MCF 10A (cell line): ENCODE data around the gene PRR18. TPM values are rescaled to one million over a fixed set of nuclear protein-coding genes. Genes with fewer than 3 reads are reported as not detected.

ENCODE experiments used
- BruUV-seq: library from RNA; stranded (reverse); fragments of 400-500 nt; replicated peaks from 2 replicates; lab custom pipeline; 2021; lab: Mats Ljungman, UMichigan
- CTCF ChIA-PET: fragments of 300-600 bp; sonication (Branson Sonifier 250); formaldehyde crosslinking; extraction: SDS; loops from one replicate; lab custom pipeline; 2021; ENCODE audit warnings: antibody characterized with exemption, inconsistent platforms; lab: Yijun Ruan, JAX
- POLR2A ChIA-PET: fragments of 300-600, 350-650 bp; sonication (Branson Sonifier 250); formaldehyde crosslinking; extraction: SDS; loops from one replicate; lab custom pipeline; 2020; ENCODE audit warnings: antibody characterized with exemption, inconsistent platforms; lab: Yijun Ruan, JAX
- DNase-seq: peaks from one replicate; pipeline ENCODE4 v3.0.0-alpha.2; 2018; ENCODE audit not compliant: unreplicated experiment
- H3K27ac Mint-ChIP-seq: one replicate; pipeline ENCODE4 v1.8.0; 2022; ENCODE audit warnings: mild to moderate bottlenecking, low read depth, mixed read lengths; ENCODE audit not compliant: unreplicated experiment
- H3K27me3 Mint-ChIP-seq: one replicate; pipeline ENCODE4 v1.8.0; 2022; ENCODE audit warnings: mixed read lengths; ENCODE audit not compliant: insufficient read depth, unreplicated experiment
- H3K36me3 Mint-ChIP-seq: one replicate; pipeline ENCODE4 v1.8.0; 2022; ENCODE audit warnings: mild to moderate bottlenecking, moderate library complexity, mixed read lengths; ENCODE audit not compliant: insufficient read depth, unreplicated experiment
- H3K4me1 Mint-ChIP-seq: one replicate; pipeline ENCODE4 v1.8.0; 2022; ENCODE audit warnings: mixed read lengths; ENCODE audit not compliant: insufficient read depth, unreplicated experiment
- H3K4me3 Mint-ChIP-seq: one replicate; pipeline ENCODE4 v1.8.0; 2022; ENCODE audit warnings: mild to moderate bottlenecking, moderate library complexity, mixed read lengths; ENCODE audit not compliant: unreplicated experiment
- H3K9me3 Mint-ChIP-seq: one replicate; pipeline ENCODE4 v1.8.0; 2022; ENCODE audit warnings: mixed read lengths; ENCODE audit not compliant: unreplicated experiment
- CTCF ChIP-seq: fragments of 200-600 bp; IDR thresholded peaks from one replicate; pipeline ENCODE4 v1.8.0; 2022; ENCODE audit warnings: antibody characterized with exemption, mild to moderate bottlenecking; ENCODE audit not compliant: unreplicated experiment
- intact Hi-C: fragments of 100-400 bp; cut with micrococcal nuclease; formaldehyde crosslinking; loops from 2 replicates; pipeline ENCODE4 v1.14.1; 2022
- total RNA-seq: library from RNA; stranded (reverse); gene quantifications from 2 replicates; pipeline ENCODE4 v1.2.3, GENCODE V29; 2022

Gene PRR18
- total RNA-seq, 1 experiment from 2014 or later = 0.12 TPM

GRCh38 chr6:166277892-166278578 lies 30.2 kb downstream of the PRR18 start:
- BruUV-seq = no TSS peak

GRCh38 chr6:166277018-166277417 lies 31.2 kb downstream of the PRR18 start:
- peaks cover 7% of the 10 kb centered on the region for H3K36me3 Mint-ChIP-seq
- peaks cover 28% of the 10 kb centered on the region for H3K27me3 Mint-ChIP-seq
- no TSS peak for BruUV-seq
- POLR2A ChIA-PET = interaction anchor here (0.6 to 1.0 kb wide), 2 partner anchors 103 to 124 kb away, joined by 3 to 4 read pairs; no protein-coding TSS in a partner anchor
- no peak overlapping the region for H3K27ac Mint-ChIP-seq
- no peaks in the 10 kb centered on the region for H3K4me1 Mint-ChIP-seq
- DNase-seq = no peak
- no peak for TF ChIP-seq CTCF
- no peaks in the 10 kb centered on the region for H3K9me3 Mint-ChIP-seq
- CTCF ChIA-PET = interaction anchor here (0.7 to 5.0 kb wide), 11 partner anchors 19 to 506 kb away, joined by 3 to 119 read pairs (median 6); no protein-coding TSS in a partner anchor
- no peak overlapping the region for H3K4me3 Mint-ChIP-seq
- intact Hi-C loops = loop anchor here (5.0 to 10.0 kb wide), 2 partner anchors 120 to 392 kb away; no protein-coding TSS in a partner anchor

More at GRCh38 chr6:166277892-166278578, 30.2 kb downstream of the PRR18 start:
- no peak overlapping the region for H3K27ac Mint-ChIP-seq
- TF ChIP-seq CTCF = no peak
- ChIA-PET POLR2A (interaction anchor here (1.0 kb wide), 1 partner anchor 102 kb away, joined by 4 read pairs; no protein-coding TSS in a partner anchor), CTCF (interaction anchor here (0.7 to 5.0 kb wide), 5 partner anchors 22 to 156 kb away, joined by 3 to 119 read pairs (median 9); no protein-coding TSS in a partner anchor)
- H3K9me3 Mint-ChIP-seq = no peaks in the 10 kb centered on the region
- no peak for DNase-seq
- H3K4me1 Mint-ChIP-seq = no peaks in the 10 kb centered on the region
- H3K36me3 Mint-ChIP-seq = peaks cover 7% of the 10 kb centered on the region
- H3K27me3 Mint-ChIP-seq = peaks cover 39% of the 10 kb centered on the region
- H3K4me3 Mint-ChIP-seq = no peak overlapping the region
- intact Hi-C loops = loop anchor here (5.0 to 10.0 kb wide), 2 partner anchors 121 to 393 kb away; no protein-coding TSS in a partner anchor

GRCh38 chr6:166275714-166276166 lies 32.5 kb downstream of the PRR18 start:
- Mint-ChIP-seq H3K4me3 (no peak overlapping the region), H3K36me3 (peaks cover 6% of the 10 kb centered on the region), H3K9me3 (no peaks in the 10 kb centered on the region), H3K27ac (no peak overlapping the region), H3K4me1 (no peaks in the 10 kb centered on the region), H3K27me3 (peaks cover 16% of the 10 kb centered on the region)
- DNase-seq = peak; percentile 63
- peak; percentile 96 for TF ChIP-seq CTCF
- POLR2A ChIA-PET = interaction anchor here (0.9 to 1.0 kb wide), 3 partner anchors 106 to 123 kb away, joined by 3 to 4 read pairs (median 4); no protein-coding TSS in a partner anchor
- intact Hi-C loops = loop anchor here (1.0 to 10.0 kb wide), 4 partner anchors 107 to 391 kb away; partner anchors contain the start of gene MPC1
- BruUV-seq = no TSS peak
- CTCF ChIA-PET = interaction anchor here (0.6 to 5.0 kb wide), 17 partner anchors 8 to 201 kb away, joined by 3 to 119 read pairs (median 4); no protein-coding TSS in a partner anchor
